Epithelial cell of esophagus (primary cell): ENCODE results near the gene HOXA3.

Source experiments
- DNase-seq: peaks from one replicate; pipeline ENCODE4 v3.0.0; 2010; ENCODE audit warnings: low read depth
- H3K4me3 ChIP-seq: 2 replicates; pipeline ENCODE4 v1.5.1; 2011; ENCODE audit warnings: mild to moderate bottlenecking, low read length, control low read depth
- CTCF ChIP-seq: IDR thresholded peaks from 2 replicates; pipeline ENCODE4 v1.5.1; 2011; ENCODE audit warnings: low read depth, mild to moderate bottlenecking, low read length, control low read depth, inconsistent platforms; ENCODE audit not compliant: insufficient read depth; ENCODE audit errors: missing control alignments

Gene HOXA3

DNA sequence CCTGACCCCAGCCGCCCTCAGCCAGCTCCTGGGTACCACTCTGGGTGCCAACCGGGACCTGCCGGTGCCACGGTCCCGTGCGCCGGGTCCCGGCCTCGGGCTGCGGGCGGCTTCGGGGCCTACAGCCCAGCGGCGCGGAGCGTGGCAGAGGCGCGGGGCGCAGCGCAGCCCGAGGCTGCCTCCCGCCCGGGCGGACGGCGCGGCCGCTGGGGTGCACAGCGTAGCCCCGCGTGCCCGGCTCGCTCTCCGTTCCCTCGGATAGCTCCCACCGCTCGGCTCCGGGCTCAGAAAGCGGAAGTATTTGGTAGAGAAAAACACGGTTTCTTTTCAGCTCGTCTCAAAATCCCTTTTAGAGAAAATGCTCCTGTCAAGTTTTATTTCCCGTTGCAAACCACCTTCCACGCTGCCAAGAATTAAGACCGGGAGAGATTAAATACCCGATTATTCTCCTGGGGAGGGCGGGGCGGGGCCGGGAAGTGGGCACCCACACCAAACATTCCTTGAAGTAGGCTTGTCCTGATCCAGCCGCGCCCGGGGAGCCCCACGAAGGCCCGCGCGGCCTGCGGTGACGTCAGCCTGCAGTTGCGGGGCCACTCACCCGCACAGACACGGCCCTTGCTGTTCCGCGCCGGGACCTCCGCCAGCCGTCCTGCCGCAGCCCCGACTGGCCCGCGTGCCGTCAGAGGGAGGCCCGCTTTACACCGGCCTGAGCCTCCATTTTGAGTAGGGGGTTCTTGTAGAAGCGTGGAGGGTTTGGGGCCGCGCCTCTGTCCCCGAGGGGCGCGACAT, 40.4 kb upstream of the HOXA3 start:
- TF ChIP-seq CTCF, result no peak
- DNase-seq, result no peak
- H3K4me3 ChIP-seq, result no peak overlapping the region

DNA sequence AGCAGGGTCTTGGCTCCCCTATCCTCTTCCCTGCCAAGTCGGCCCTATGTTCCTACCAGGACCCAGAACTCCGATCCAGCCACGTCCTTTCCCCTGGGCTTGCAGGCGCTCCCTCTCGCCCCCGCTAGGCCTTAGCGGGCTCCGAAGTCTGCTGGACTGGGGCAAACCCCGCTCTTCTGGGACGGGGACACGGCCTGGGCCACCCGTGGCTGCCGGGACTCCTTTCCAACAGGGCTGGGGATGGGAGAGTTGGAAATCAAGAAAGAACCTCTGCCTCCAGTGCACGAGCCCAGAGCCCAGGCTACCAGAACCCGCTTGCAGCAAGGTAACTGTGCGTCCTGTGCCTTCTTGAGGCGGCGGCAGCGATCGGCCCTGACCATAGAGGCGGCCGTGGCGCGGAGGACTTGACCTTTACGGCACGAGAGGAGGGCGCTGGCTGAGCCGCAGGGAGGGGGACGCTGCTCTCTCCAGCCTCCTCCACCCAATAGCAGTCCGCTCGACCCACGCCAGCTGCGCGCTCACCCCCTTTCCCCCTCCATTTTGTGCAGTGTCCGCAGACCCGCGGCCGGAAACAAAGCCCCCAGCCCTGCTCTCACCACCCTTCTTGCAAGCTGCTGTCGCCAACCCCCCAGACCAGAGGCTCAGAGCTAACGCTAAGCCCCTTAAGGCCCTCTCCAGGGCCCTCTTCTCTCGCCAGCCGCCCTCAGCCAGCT, 39.6 kb upstream of the HOXA3 start:
- TF ChIP-seq CTCF, result no peak
- no peak overlapping the region for H3K4me3 ChIP-seq
- DNase-seq, result no peak

- DNase-seq, result no peak
- no peak overlapping the region for H3K4me3 ChIP-seq
- TF ChIP-seq CTCF, result no peak
These were observed 38.9 kb upstream of the HOXA3 start for GRCh38 chr7:27191161-27191731.

DNA sequence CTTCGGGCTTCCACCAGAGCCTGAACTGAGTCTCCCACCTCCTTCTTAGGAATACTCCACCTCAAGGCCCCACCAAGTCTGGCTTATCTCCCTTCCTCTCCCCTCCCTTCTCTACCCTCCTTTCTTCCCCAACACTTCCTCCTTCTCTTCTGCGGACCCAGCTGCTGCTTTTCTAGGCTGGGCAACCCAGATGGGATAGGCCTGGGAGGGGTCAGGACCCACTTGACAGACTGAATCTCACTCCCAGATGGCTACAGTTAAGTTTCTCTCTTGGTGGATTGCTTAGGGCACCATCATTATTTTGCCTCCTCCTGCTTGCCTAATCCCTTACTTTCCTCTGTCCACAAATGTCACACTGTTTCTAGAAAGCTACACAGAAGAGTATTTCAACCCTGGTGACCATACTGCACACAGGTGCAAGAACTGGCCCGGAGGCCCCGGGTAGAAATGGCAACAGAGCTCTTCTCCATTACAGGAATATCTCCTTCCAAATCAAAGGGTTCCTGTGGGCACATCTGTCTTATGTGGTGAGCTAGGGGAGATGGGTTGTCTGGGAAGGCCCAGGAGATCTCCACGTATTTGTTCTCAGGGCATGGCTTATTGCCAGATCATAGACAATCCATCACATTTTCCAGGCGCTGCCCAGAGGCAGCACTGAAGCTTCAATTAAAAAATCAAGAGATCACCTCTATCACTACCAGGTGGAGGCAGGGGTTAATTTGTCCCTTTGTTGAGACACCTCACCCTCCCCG, 37.8 kb upstream of the HOXA3 start:
- no peak for DNase-seq
- H3K4me3 ChIP-seq, result no peak overlapping the region
- no peak for TF ChIP-seq CTCF

GRCh38 chr7:27189295-27189996, 37.1 kb upstream of the HOXA3 start:
- DNase-seq, result no peak
- no peak for TF ChIP-seq CTCF
- no peak overlapping the region for H3K4me3 ChIP-seq
